Measurements from ENCODE around the gene CFAP97D1. TPM values are rescaled to one million over a fixed set of nuclear protein-coding genes. Genes with fewer than 3 reads are reported as not detected.

Gene CFAP97D1
- total RNA-seq, 1 donor from 2014 or later = 0.16 TPM

GRCh38 chr17:43770957-43771356 is 9.3 kb upstream of the CFAP97D1 start:
- H3K79me2 ChIP-seq (ENCODE audit: insufficient read depth, low read length) = peaks cover 10% of the 10 kb centered on the region
- Mint-ChIP-seq H3K27me3 (ENCODE audit: low read depth, unreplicated experiment) (no peaks in the 10 kb centered on the region), H3K27ac (ENCODE audit: unreplicated experiment) (no peak overlapping the region), H3K4me1 (ENCODE audit: low read depth, unreplicated experiment) (no peaks in the 10 kb centered on the region), H3K9me3 (ENCODE audit: unreplicated experiment) (no peaks in the 10 kb centered on the region), H3K36me3 (ENCODE audit: low read depth, unreplicated experiment) (peaks cover 32% of the 10 kb centered on the region), H3K4me3 (ENCODE audit: unreplicated experiment) (no peak overlapping the region)
- H3K4me2 ChIP-seq (ENCODE audit: low read length) = no peak overlapping the region
- no peak overlapping the region for H3K27ac ChIP-seq (ENCODE audit: low read depth, low read length)
- TF ChIP-seq CTCF (IDR thresholded peaks at IDR 0.05; ENCODE audit: insufficient read depth, low read depth, low read length) (no peak), EZH2 (IDR thresholded peaks at IDR 0.05; ENCODE audit: insufficient read depth, low read length) (no peak)
- no peak for FAIRE-seq
- no peaks in the 10 kb centered on the region for H3K27me3 ChIP-seq (ENCODE audit: insufficient read depth, low read length)
- H3K36me3 ChIP-seq (ENCODE audit: insufficient read depth, low read length) = peaks cover 36% of the 10 kb centered on the region
- H2AFZ ChIP-seq (ENCODE audit: low read depth, low read length) = no peak overlapping the region
- H3K9ac ChIP-seq (ENCODE audit: low read length) = no peak overlapping the region
- H3K9me3 ChIP-seq (ENCODE audit: insufficient read depth, low read depth, low read length) = no peaks in the 10 kb centered on the region
- H4K20me1 ChIP-seq (ENCODE audit: insufficient read depth, low read length) = peaks cover 49% of the 10 kb centered on the region
- H3K4me3 ChIP-seq (ENCODE audit: insufficient read depth, low read depth, low read length) = no peak overlapping the region
- H3K4me1 ChIP-seq (ENCODE audit: insufficient read depth, low read length) = no peaks in the 10 kb centered on the region
- no peak for DNase-seq (ENCODE audit: low read depth)

- no peak overlapping the region for H3K9ac ChIP-seq (ENCODE audit: low read length)
- H3K9me3 ChIP-seq (ENCODE audit: insufficient read depth, low read depth, low read length) = no peaks in the 10 kb centered on the region
- no peak overlapping the region for H3K27ac Mint-ChIP-seq (ENCODE audit: unreplicated experiment)
- H3K27ac ChIP-seq (ENCODE audit: low read depth, low read length) = no peak overlapping the region
- no peaks in the 10 kb centered on the region for H3K4me1 ChIP-seq (ENCODE audit: insufficient read depth, low read length)
- no peaks in the 10 kb centered on the region for H3K27me3 Mint-ChIP-seq (ENCODE audit: low read depth, unreplicated experiment)
- no peaks in the 10 kb centered on the region for H3K9me3 Mint-ChIP-seq (ENCODE audit: unreplicated experiment)
- peaks cover 32% of the 10 kb centered on the region for H3K36me3 Mint-ChIP-seq (ENCODE audit: low read depth, unreplicated experiment)
- DNase-seq (ENCODE audit: low read depth) = no peak
- H4K20me1 ChIP-seq (ENCODE audit: insufficient read depth, low read length) = peaks cover 53% of the 10 kb centered on the region
- no peaks in the 10 kb centered on the region for H3K27me3 ChIP-seq (ENCODE audit: insufficient read depth, low read length)
- no peak overlapping the region for H3K4me3 ChIP-seq (ENCODE audit: insufficient read depth, low read depth, low read length)
- no peak overlapping the region for H3K4me3 Mint-ChIP-seq (ENCODE audit: unreplicated experiment)
- FAIRE-seq = no peak
- H3K79me2 ChIP-seq (ENCODE audit: insufficient read depth, low read length) = peaks cover 15% of the 10 kb centered on the region
- H3K36me3 ChIP-seq (ENCODE audit: insufficient read depth, low read length) = peaks cover 36% of the 10 kb centered on the region
- H2AFZ ChIP-seq (ENCODE audit: low read depth, low read length) = no peak overlapping the region
- H3K4me1 Mint-ChIP-seq (ENCODE audit: low read depth, unreplicated experiment) = no peaks in the 10 kb centered on the region
- H3K4me2 ChIP-seq (ENCODE audit: low read length) = no peak overlapping the region
- no peak for TF ChIP-seq CTCF (IDR thresholded peaks at IDR 0.05; ENCODE audit: insufficient read depth, low read depth, low read length)
- no peak for TF ChIP-seq EZH2 (IDR thresholded peaks at IDR 0.05; ENCODE audit: insufficient read depth, low read length)
These were observed 8.8 kb upstream of the CFAP97D1 start for GRCh38 chr17:43771463-43771862.

- Histone ChIP-seq H3K9ac (ENCODE audit: low read length) (no peak overlapping the region), H3K27me3 (ENCODE audit: insufficient read depth, low read length) (no peaks in the 10 kb centered on the region), H3K4me3 (ENCODE audit: insufficient read depth, low read depth, low read length) (no peak overlapping the region), H2AFZ (ENCODE audit: low read depth, low read length) (no peak overlapping the region), H4K20me1 (ENCODE audit: insufficient read depth, low read length) (peaks cover 57% of the 10 kb centered on the region), H3K27ac (ENCODE audit: low read depth, low read length) (no peak overlapping the region), H3K9me3 (ENCODE audit: insufficient read depth, low read depth, low read length) (no peaks in the 10 kb centered on the region), H3K4me1 (ENCODE audit: insufficient read depth, low read length) (no peaks in the 10 kb centered on the region), H3K36me3 (ENCODE audit: insufficient read depth, low read length) (peaks cover 39% of the 10 kb centered on the region), H3K79me2 (ENCODE audit: insufficient read depth, low read length) (peaks cover 30% of the 10 kb centered on the region), H3K4me2 (ENCODE audit: low read length) (no peak overlapping the region)
- H3K9me3 Mint-ChIP-seq (ENCODE audit: unreplicated experiment) = no peaks in the 10 kb centered on the region
- H3K36me3 Mint-ChIP-seq (ENCODE audit: low read depth, unreplicated experiment) = peaks cover 34% of the 10 kb centered on the region
- TF ChIP-seq CTCF (IDR thresholded peaks at IDR 0.05; ENCODE audit: insufficient read depth, low read depth, low read length) = no peak
- TF ChIP-seq EZH2 (IDR thresholded peaks at IDR 0.05; ENCODE audit: insufficient read depth, low read length) = no peak
- H3K4me1 Mint-ChIP-seq (ENCODE audit: low read depth, unreplicated experiment) = peaks cover 1% of the 10 kb centered on the region
- no peak for DNase-seq (ENCODE audit: low read depth)
- no peak overlapping the region for H3K27ac Mint-ChIP-seq (ENCODE audit: unreplicated experiment)
- H3K4me3 Mint-ChIP-seq (ENCODE audit: unreplicated experiment) = no peak overlapping the region
- FAIRE-seq = no peak
- H3K27me3 Mint-ChIP-seq (ENCODE audit: low read depth, unreplicated experiment) = no peaks in the 10 kb centered on the region
These were observed 7.2 kb upstream of the CFAP97D1 start for GRCh38 chr17:43772877-43773648.

Measured in astrocyte (in vitro differentiated cells and primary cell).